Stomach smooth muscle (tissue), 2 donors: ENCODE measurements around the gene CADPS.

ENCODE experiments used
- H3K27ac ChIP-seq: one replicate; pipeline ENCODE4 v1.7.0; 2013; ENCODE audit warnings: mild to moderate bottlenecking, low read length, inconsistent platforms
- H3K27me3 ChIP-seq, 2 donors: one replicate each; pipeline ENCODE4 v1.7.0; 2013; ENCODE audit warnings: low read length in 2 of 2; ENCODE audit not compliant: insufficient read depth in 2 of 2, control insufficient read depth in 1 of 2
- H3K36me3 ChIP-seq, 2 donors: one replicate each; pipeline ENCODE4 v1.7.0; 2013; ENCODE audit warnings: low read length in 2 of 2; ENCODE audit not compliant: control insufficient read depth in 2 of 2, insufficient read depth in 2 of 2
- H3K4me1 ChIP-seq: one replicate; pipeline ENCODE4 v1.7.0; 2013; ENCODE audit warnings: low read length; ENCODE audit not compliant: control insufficient read depth, insufficient read depth
- H3K4me3 ChIP-seq, 2 donors: one replicate each; pipeline ENCODE4 v1.7.0; 2013; ENCODE audit warnings: low read length in 2 of 2
- H3K9ac ChIP-seq, 2 donors: one replicate each; pipeline ENCODE4 v1.7.0; 2013; ENCODE audit warnings: low read length in 2 of 2, mild to moderate bottlenecking in 1 of 2
- H3K9me3 ChIP-seq, 2 donors: one replicate each; pipeline ENCODE4 v1.7.0; 2013; ENCODE audit warnings: low read length in 2 of 2; ENCODE audit not compliant: control insufficient read depth in 2 of 2
- donor health status: healthy.
- donor health status: Pancreatic carcinoma.

Gene CADPS

DNA sequence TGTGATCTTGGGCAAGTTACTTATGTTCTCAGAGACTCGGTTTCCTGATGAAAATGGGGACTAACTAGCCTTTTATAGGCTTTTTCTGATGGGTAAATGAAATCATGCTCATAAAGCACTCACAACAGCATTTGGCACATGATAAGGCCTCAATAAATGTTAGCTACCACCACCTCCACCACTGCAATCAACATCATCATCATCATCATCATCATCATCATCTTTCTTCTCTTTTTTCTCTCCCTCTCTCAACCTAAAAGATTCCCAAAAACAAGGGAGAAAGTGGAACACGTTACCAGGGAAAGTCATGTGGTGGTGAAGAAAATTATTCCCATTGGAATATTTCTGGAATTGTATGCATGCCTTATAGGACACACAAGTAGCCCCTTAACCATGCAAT is 468.3 kb downstream of the CADPS start:
- Histone ChIP-seq H3K9ac (no peak overlapping the region), H3K27ac (no peak overlapping the region), H3K9me3 (no peaks in the 10 kb centered on the region), H3K4me3 (no peak overlapping the region), H3K4me1 (no peaks in the 10 kb centered on the region), H3K36me3 (no peaks in the 10 kb centered on the region), H3K27me3 (no peaks in the 10 kb centered on the region)

DNA sequence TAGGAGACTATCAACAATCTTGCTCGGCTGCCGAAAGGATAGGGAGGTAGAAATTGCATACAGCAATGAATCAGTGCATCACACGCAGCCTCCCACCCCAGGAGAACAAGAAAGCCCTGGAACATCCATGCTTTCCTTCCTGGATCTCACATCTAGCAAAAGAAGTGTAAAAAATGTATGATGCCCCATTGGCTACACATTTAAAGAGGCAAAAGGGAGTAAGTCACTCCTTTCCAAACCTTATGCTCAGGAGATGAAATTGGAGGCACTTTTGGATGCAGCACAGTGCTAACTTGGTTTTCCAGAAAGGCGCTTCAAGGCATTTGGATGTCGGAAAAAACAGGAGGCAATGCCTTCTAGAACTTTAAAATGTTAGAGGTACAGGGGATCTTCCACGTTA is 469.6 kb downstream of the CADPS start:
- H3K27ac ChIP-seq, result no peak overlapping the region
- no peaks in the 10 kb centered on the region for H3K4me1 ChIP-seq
- H3K36me3 ChIP-seq, result no peaks in the 10 kb centered on the region
- no peak overlapping the region for H3K4me3 ChIP-seq
- no peaks in the 10 kb centered on the region for H3K27me3 ChIP-seq
- H3K9ac ChIP-seq, result no peak overlapping the region
- H3K9me3 ChIP-seq, result no peaks in the 10 kb centered on the region

DNA sequence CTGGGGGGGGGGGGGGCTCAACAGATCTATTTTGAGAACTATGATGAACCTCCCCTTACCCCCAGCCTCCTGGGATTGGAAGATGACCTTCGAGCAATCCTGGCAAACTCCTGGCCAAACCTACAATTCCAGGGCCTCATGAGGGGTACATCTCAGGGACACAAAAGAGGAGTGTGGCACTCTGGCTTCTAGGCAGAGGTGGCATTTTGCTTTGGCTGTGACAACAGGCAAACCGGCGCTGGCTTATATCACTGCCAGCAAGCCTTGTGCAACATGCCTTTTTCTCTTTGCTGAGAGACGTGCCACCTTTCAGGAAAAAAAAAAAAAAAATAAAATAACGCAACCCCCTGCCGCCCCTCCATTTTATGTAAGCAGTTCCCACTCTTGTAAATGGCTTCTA is 470.1 kb downstream of the CADPS start:
- Histone ChIP-seq H3K9me3 (no peaks in the 10 kb centered on the region), H3K27me3 (no peaks in the 10 kb centered on the region), H3K36me3 (no peaks in the 10 kb centered on the region), H3K9ac (no peak overlapping the region), H3K4me1 (no peaks in the 10 kb centered on the region), H3K27ac (no peak overlapping the region), H3K4me3 (no peak overlapping the region)

DNA sequence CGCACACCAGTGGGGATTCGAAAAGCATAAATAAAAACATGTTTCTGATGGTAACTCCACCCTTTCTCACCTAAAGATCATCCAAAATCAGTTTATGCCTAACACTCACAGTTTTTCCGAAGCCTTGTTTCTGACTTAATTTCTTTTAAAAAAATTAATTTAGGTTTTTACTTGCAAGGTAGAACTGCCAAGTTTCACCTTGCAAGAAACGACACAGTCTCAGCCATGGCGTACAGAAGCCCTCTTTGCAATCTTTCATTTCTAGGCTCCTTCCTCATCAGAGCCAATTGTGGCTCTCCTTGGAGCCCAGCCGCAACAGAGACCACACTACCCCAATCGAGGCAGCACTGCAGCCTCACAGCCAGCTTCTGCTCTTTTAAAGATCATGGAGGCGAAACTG is 470.9 kb downstream of the CADPS start:
- Histone ChIP-seq H3K4me1 (no peaks in the 10 kb centered on the region), H3K27ac (no peak overlapping the region), H3K9me3 (no peaks in the 10 kb centered on the region), H3K9ac (no peak overlapping the region), H3K36me3 (no peaks in the 10 kb centered on the region), H3K4me3 (no peak overlapping the region), H3K27me3 (no peaks in the 10 kb centered on the region)

DNA sequence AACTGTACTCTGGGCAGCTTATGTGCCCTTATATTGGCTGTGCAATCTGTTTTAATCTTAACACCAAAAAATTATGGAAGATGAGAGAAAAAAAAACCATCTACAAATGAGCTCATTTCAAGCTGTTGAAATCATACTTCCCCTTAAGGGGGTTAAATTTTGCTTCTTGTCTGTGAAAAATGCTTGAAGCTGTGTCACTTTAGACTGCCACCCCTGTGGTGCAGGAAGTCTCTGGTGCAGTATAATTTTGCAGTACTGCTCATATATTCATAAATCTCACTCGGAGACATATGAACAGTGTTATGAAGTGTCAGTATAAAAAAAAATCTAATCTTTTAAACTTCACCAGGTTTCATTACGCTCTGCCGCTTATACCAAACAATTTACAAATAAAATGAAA is 471.5 kb downstream of the CADPS start:
- Histone ChIP-seq H3K4me1 (no peaks in the 10 kb centered on the region), H3K36me3 (no peaks in the 10 kb centered on the region), H3K27ac (no peak overlapping the region), H3K9me3 (no peaks in the 10 kb centered on the region), H3K4me3 (no peak overlapping the region), H3K27me3 (no peaks in the 10 kb centered on the region), H3K9ac (no peak overlapping the region)

DNA sequence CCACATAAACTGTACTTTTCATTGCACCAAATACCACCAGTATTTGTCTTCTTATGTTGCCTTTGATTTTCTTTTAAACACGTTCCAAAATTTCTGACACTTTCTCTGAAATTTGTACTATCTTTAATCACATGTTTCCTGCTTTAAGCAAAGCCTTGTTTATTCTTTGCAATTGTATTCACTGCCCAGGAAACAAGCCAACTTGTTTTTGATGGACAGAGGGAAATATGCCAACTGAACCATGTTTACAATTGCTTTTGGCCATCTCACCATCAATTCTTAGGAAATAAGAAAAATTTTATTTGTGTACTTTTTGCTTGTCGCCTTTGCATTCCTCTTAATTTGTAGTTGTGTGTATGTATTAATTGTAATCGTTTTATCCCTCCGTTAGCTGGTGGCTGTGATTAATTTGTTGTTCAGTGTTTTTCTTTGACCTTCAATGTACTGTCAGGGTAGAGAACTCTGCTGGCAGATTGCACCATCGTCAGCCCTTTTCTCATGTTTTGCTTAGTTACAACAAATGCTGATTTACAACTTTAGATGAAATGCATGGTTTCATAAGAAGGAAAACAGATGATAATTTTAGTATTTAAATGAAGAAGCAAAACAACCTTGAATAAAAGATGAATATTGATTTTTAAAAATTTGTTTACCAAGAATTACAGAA is 482.5 kb downstream of the CADPS start:
- peaks cover 0 to 6% of the 10 kb centered on the region in 2 donors for H3K9me3 ChIP-seq
- no peak overlapping the region for H3K4me3 ChIP-seq
- H3K36me3 ChIP-seq, result no peaks in the 10 kb centered on the region
- no peaks in the 10 kb centered on the region for H3K4me1 ChIP-seq
- no peak overlapping the region for H3K27ac ChIP-seq
- no peaks in the 10 kb centered on the region for H3K27me3 ChIP-seq
- no peak overlapping the region for H3K9ac ChIP-seq

DNA sequence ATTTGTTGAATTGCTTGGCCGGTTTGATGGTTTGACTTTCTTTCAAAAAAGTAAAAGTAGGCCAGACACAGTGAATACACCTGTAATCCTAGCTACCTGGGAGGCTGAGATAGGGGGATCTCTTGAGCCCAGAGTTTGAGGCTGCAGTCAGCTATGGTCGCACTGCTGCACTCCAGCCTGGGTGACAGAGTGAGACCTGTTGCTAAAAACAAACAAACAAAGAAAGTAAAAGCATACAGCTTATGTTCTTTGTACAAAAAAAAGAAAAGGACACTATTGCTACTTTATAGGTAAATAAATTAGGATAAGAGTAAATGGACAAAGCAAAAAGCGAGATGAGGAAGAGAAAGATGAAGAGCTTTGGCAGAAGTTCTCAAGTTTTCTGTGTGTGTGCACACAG is 488.0 kb downstream of the CADPS start:
- H3K9ac ChIP-seq, result no peak overlapping the region
- H3K27me3 ChIP-seq, result peaks cover 0 to 2% of the 10 kb centered on the region in 2 donors
- no peaks in the 10 kb centered on the region for H3K36me3 ChIP-seq
- H3K4me3 ChIP-seq, result no peak overlapping the region
- no peak overlapping the region for H3K27ac ChIP-seq
- H3K9me3 ChIP-seq, result peaks cover 0 to 6% of the 10 kb centered on the region in 2 donors
- H3K4me1 ChIP-seq, result no peaks in the 10 kb centered on the region

DNA sequence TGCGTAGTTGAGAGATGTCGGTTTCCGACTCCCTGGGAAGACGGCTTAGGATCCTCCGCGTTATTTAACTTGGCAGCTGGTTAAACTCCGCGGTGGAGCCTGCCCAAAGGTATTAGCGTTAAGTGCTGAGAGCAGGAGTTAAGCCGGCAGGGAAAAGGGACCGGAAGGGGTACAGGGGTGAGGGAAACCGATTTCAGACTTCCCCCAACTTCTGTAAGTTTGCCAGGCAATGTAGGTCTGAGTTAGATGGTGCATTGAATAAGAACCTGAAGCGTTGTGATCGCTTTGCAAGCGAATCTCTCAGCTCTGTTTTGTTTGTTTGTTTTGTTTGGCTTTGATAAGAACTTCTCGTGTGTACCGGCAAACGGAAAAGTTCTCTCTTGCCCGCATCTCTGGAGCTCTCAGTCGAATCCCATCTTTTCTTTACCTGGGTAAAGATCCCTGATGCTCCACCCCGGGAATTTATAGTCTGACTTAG is 495.9 kb downstream of the CADPS start:
- Histone ChIP-seq H3K36me3 (no peaks in the 10 kb centered on the region), H3K4me3 (no peak overlapping the region), H3K9ac (no peak overlapping the region), H3K9me3 (no peaks in the 10 kb centered on the region), H3K27me3 (peaks cover 49 to 60% of the 10 kb centered on the region in 2 donors), H3K27ac (no peak overlapping the region), H3K4me1 (peaks cover 9% of the 10 kb centered on the region)

DNA sequence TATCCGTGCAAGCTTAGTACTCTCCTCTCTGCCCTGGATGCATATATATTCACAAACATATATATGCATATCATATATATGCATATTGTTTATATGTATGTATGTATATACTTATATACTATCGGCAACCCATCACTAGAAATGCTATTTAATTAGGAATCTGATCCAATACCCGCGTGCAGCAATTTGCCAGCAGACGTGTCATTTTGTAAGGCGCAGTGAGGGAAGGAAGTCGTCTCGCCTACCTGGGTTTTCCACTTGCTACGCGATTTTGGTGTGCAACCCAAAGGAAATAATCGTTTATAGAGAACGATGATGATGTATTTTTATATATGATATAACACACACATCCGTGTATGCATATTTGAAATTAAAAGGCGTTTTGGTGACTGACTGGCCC is 496.3 kb downstream of the CADPS start:
- Histone ChIP-seq H3K9me3 (no peaks in the 10 kb centered on the region), H3K4me3 (no peak overlapping the region), H3K27me3 (peaks cover 53 to 63% of the 10 kb centered on the region in 2 donors), H3K4me1 (peaks cover 10% of the 10 kb centered on the region), H3K9ac (no peak overlapping the region), H3K36me3 (no peaks in the 10 kb centered on the region), H3K27ac (no peak overlapping the region)

DNA sequence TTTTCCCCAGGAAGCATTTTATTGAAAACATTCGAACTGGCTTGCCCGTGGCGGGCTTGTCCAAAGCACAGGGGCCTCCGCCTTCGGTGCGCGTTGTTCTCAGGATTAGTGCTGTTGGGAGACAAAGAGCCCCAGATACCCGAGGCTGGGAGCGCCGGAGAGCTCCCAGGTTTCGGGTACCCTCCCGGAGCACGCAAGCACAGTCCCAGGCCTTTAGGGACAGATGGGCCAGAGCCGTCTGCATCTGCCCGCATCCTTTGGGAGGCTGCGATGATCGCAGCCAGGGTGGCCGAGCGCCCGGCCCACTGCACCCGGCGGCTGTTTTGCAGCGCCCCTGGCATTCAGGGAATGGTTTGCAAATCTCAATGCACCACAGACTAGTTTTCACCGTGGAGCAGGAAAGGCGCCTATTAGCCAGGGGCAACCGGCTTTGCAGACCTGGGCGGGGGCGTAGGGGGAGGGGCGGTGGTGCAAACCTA is 496.9 kb downstream of the CADPS start:
- Histone ChIP-seq H3K4me1 (peaks cover 14% of the 10 kb centered on the region), H3K27me3 (peaks cover 54 to 69% of the 10 kb centered on the region in 2 donors), H3K36me3 (no peaks in the 10 kb centered on the region), H3K4me3 (peak overlapping the region in 1 of 2 donors; percentile 22), H3K9ac (no peak overlapping the region), H3K9me3 (no peaks in the 10 kb centered on the region), H3K27ac (no peak overlapping the region)
